Epidermal melanocyte (primary cell): Measurements from ENCODE around the gene CSK.
A peak's percentile ranks its signal among the peaks of the same experiment; 100 is the strongest.

ENCODE experiments used
- DNase-seq: peaks from one replicate; pipeline ENCODE4 v3.0.0; 2011; ENCODE audit warnings: low spot score; ENCODE audit not compliant: insufficient read length

The CSK gene

DNA sequence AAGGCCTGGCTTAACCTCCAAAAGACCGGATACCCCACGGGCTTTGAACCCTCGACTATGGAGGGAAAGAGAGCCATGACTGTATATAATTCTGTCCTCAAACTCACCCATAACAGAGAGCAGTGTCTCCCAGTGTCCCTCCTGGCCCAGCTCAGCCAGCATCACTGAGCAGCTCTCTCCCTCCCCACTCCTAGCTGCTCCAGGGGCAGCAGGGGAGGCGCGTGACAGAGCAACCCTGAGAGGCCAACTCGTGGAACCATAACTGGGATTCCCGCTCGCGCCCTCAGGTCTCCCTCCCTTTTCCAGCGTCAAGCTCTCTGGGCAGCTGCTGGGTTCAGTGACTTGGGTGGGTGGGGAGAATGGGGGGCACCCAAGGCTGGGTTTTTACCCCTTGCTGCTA lies 44.0 kb downstream of the CSK start:
- DNase-seq, result peak; percentile 72

DNA sequence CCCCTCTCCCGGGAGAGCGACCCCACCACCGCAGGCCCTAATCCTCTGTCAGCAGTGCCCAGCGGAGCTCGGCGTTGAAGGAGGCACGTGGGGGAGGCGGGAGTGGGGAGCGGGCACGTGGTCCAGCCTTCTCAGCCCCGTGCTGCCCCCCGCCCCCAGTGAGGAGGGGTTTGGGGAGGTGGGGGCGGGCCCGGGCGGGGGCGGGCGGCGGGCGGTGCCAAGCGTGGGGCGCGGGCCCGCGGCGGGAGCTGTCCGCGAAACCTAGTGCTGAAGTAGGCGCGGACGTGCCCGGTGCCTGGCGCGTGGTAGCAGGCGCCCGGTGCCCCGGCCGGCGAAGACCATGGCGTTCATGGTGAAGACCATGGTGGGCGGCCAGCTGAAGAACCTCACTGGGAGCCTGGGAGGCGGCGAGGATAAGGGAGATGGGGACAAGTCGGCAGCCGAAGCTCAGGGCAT lies 44.5 kb downstream of the CSK start, which contains the start of gene CPLX3:
Gene CPLX3 (plus strand): TSS at position 264 of the 456 bp plus-strand sequence. CDS start 77 bp downstream, at position 341.
- peak; percentile 59 for DNase-seq

DNA sequence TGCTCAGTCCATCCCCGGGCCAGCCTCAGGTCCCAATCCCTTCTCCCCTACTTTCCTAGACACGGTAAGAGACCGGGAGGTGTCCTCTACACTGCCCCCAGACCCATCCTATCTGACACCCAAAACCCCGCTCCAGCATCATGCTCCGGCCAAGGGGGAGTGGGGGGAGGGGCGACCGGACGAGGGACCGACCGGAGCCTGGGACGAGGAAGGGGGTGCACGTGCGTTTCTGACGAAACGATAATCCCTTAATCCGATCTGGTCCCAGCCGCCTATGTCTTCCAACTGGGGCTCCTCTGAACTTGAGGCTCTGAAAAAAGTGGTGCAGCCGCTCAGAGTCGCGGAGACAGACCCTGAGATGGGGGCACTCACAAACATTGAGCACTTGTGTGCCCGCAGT lies 45.0 kb downstream of the CSK start:
- no peak for DNase-seq

DNA sequence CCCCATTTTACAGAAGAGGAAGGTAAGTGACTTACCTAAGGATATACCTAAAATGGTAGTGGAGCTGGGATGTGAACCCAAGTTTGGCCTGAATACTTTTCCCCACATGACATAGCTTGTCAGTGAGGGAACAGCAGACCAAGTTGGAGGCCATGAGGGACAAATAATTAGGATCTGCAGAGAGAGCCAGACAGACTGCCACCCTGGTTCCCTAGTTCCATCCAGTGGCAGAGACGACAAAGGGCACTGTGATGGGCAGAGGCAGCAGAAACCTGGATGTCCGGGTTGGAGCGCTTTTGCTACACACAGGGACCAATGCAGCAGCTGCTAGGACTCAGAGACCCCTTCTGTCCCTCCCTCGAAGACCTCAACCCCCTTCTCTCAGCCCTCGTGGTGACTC lies 45.7 kb downstream of the CSK start:
- DNase-seq, result no peak

DNA sequence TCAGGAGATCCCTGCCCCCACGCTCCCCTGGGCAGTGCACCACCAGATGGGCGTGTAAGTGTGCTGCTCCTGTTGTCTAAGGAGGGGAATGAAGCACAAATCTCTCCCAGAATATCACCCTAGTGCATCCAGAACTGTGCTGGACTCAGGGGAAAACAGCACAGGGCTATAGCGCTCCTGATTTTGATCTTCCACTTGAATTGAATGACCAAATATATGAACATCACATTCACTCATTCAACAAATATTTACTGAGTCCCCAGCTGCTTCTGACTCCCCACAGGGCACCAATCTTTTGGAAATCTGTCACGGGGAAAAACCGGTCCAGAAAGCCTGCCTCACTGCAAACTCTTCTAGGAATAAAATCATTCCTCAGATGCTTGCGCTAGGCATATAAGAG lies 47.0 kb downstream of the CSK start:
- DNase-seq, result no peak

DNA sequence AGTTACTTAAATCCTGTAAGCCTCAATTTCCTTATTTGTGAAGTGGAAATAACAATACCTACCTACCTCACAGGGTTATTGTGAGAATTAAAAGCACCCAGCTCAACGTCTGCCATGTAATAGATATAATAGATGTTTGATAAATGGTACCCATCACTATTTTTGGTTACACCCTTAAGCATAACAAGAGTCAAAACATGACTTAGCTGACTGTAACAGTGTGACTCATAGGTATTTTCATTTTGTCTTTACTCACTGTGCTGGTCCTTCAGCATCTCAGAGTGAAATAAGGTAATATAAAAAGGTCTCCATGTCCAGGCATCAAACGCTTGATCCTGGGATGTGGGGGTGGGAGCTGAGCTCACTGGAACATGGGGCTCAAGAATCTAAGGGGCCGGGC lies 47.6 kb downstream of the CSK start:
- DNase-seq, result no peak

DNA sequence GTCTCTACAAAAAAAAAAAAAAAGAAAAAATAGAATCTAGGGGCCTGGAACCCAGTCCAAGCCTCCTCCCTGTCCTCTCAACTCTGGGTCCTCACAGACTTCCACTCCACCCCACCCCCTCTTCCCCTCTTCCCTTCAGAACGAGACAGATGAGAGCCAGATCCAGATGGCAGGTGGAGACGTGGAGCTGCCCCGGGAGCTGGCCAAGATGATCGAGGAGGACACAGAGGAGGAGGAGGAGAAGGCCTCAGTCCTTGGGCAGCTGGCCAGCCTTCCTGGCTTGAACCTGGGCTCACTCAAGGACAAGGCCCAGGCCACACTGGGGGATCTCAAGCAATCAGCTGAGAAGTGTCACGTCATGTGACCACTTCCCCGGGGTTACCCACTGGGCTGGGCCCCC lies 48.1 kb downstream of the CSK start:
- DNase-seq, result no peak

DNA sequence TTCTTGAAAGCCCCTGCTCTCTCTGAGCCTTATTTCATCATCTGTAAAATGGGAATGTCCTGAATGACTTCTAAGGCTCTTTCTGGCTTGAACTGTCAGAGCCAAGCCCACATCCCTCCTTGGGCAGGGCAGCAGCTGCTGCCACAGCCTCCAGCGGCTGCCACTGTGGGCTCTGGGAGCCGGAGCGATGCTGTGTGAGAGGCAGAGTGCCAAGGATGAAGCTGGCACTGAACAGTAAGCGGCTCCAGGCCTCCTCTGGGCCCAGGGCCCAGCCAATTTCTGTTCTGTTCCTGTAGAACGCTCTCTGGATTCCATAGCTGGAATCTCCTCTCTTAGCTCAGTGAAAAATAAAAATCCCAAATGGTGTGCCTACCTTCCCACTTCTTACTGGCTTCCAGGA lies 49.0 kb downstream of the CSK start:
- no peak for DNase-seq

DNA sequence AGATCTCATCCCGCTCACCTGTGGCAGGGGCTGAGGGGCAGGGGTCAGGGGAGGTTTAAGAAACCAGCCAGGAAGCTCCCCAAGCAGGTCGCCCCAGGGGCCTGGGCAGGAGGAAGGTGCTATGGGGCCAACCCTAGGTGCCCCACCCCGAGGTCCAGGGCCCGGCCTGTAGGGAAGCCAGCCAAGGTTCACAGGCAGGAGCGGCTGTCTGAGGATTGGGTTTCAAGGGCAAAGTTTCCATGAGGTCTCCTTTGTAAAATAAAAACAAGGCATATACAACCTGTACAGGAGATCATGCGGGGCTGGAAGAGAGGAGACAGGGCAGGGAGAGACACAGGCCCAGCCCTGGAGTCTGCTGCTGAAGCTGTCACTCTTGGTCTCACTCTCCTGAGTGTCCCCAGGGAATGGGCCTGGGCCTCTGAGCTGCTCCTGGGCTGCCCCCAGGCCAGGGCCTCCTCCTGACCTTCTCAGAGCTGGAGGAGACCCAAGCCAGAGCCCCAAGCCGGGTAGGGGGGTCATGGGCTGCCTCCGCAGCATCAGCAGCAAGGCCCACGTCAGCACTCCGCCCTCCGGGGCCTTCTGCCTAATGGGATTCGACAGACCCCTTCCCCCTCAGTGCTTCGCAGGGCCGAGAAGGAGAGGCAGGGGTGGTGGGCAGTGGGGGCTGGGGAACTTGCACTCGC lies 50.1 kb downstream of the CSK start:
- DNase-seq, result no peak

DNA sequence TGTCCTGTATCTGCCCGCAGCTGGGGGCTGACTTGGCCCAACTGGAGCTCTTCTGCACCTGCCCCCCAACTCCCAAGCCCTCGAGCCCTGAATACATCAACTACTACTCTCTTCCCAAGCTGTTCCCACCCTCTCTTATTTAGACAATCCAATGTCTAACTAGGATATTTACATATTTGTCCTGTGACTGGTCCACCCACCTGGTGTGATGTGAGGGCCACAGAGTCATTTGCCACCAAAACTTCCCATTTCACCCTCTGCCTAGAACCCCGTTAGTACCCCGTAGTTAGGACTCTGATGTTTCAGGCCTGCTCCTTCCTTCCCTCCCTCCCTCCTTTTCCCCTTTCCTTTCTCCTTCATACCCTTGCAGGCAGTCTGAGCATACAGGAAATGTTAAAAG lies 50.9 kb downstream of the CSK start:
- no peak for DNase-seq

DNA sequence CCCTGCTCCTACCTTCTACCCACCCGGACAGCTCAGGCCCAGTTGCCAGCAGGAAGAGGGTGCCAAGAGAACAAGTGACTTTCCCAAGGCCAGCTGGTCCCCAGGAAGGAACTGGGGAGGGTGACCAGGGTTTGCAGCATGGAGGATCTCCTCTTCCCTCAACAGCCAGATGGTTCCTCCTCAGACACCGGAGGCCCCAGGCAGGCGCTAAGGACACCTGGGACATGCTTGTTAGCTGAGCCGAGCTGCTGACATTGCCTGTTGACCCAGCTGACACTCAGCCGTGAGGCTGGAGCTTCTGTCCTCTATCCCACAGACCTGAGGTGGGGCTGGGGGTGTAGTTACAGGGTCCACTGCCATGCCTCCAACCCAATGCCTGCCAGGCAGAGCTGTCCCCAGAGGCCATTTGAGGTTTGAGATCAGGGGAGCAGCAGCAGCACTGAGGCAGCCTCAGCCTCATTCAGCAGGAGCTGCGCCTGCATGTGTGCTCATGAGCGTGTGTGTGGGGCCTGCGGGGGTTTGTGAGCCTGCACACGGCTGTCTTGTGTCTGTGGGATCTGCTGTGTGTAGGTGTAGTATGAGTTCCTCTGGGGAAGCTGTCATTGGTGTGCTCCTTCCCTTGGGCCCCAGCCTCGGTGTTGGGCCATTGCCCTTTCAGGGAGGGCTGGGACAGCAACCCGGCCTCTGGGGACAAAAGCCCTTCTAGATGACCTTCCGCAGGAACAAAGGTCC lies 51.7 kb downstream of the CSK start:
- DNase-seq, result no peak

DNA sequence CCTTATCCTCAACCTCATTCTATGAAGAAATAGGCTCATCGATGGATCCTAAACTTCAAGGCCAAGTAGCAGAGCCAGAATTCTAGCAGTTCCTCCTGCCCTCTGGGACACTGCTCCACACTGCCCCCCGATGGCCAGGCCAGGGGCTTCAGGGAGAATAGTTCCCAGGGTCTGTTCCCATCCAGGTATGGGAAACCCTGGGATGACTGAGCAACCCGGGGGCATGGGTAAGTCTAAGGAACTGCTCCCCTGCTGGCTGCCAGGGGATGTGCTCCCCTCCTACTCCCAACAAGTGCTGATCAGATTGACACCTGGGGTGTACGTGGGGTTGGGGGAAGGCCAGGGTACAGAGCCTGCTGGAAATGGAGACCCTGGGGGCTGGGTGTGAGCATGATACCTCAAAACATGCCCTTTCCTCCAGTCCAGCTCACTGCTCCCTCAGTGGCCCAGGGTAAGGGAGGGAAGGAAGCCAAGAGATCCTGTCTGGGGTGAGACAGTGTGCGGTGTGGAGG lies 53.5 kb downstream of the CSK start:
- peak; percentile 76 for DNase-seq

DNA sequence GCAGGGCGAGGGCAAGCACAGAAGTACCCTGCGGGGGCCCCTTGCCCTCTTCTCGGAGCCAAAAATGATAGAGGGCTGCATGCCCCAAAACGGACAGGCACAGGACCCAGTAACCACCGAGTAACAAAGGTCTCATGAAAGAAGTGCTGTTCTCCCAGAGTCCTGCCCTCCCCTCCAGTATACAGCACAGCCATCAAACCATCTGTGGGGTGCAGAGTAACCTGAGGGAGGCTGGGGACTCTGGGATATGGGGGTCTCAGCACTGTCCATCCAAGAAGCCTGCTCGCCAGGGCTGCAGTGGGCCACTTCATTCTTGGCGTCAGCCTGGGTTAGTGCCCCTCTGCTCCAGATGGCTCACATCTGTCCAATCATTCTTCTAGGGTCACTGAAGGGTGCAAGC lies 55.0 kb downstream of the CSK start:
- no peak for DNase-seq

DNA sequence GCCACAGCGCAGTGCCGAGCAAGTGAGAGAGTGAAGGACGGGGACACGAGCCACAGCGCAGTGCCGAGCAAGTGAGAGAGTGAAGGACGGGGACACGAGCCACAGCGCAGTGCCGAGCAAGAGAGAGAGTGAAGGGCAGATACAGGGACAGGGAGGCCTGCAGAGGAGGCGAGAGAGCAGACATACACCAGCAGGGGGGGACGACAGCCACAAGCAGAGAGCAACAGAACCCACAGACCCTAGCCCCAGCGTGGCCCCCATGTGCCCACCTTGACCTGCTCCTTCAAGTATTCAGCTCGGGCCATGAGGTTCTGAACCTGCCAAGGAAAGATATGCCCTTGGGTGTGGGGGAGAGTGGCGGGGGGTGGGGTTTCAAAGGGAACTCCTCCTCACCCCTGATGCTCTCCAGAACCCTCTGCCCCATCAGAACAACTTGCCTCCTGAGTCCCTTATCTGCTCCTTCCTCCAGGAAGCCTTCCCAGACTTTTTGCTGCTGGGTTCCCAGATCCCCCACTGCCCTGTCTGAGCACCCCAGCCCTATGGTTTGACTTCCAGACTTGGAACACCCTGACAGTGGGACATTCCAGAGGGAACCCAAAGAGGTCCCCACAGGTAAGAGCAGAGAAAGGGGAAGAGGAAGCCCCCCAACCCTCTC lies 55.7 kb downstream of the CSK start:
- no peak for DNase-seq

DNA sequence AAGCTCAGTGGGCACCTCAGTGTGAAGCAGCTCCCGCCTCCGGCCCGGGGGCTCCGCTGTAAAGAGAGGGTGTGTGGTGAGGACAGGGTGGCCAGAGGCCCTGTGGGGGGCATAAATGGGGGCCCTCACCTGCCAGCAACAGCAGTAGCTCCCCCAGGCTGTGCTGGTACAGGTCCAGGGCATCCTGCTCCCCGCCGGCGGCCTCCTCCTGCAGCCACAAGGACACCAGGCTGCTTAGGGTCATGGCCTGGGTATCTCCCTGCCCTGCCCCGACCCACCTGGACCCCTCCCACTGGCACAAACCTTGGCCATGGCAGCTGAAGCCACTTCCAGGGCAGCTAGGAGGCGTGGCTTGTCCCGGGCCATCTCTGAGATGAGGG lies 56.2 kb downstream of the CSK start:
- DNase-seq, result no peak

DNA sequence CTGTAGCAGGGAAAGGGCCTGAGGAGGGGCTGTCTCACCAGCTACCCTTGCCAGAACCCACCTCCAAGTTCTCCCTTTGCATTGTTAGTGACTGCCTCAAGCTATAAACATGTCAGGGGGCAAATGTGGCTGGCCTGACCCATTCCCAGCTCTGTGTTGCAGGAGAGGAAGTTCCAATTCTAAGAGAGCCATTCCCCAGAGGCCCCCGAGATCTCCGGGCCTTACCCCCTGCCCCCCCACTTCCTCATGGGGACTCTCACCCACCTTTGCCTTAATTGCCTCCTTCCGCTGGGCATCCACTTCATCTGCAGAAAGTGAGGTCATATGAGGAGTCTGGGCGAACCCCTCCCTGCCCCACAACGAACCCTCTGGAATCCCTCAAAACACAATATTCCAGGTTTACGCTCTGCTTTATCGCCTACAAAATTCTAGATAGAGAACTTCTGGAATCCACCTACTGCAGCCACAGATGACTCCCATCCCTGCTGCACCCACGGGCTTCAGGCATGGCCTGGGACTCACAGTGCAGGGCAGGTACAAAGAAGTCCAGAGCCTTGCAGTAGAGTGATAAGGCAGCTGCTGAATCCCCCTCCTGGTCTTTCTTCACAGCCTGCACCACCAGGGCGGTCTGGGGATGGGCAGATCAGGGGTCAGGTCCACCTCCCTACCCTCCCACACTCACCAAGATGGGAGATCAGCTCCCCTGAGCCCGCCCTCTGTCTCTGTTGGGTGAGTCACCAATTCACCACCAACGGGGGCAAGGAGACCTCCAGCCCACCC lies 57.1 kb downstream of the CSK start:
- no peak for DNase-seq

DNA sequence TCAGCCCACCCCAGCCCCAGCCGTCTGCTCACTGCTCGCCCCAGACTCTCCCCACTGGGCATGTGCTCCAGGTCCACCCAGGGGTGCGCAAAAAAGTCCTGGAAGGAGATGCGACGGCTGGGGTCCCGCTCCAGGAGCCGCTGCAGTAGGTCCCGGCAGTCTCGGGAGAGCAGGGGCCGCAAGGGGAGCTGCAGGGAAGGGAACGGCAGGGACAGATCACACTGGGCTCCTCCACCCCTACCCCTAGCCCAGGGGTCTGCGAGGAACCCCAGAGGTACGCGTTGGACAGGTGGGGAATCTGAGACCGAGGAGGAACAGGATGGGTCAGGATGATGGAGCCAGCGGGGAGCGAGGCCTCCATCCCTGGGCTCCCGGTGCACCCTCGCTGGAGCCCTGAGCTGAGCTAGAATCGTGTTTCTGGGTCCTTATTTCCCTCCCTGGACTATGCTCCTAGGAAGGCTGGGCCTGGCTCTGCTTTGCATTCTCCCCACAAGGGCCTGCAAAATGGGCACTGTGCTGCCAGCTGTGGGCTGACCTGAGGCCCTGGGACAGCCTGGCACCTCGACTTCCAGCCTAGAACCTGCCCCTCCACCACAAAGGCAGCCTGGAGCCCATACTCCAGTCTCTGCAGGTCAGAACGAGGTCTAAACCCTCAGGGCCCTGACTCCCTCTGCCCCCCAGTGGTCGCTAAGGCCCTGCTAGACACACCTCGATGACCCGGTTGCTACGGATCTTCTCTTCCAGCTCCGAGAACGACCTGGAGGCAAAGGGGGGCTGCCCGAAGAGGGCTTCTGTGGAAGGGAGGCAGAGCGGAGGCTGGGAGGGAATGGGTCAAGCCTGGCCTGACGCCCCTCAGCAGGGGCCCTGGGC lies 57.9 kb downstream of the CSK start:
- no peak for DNase-seq

DNA sequence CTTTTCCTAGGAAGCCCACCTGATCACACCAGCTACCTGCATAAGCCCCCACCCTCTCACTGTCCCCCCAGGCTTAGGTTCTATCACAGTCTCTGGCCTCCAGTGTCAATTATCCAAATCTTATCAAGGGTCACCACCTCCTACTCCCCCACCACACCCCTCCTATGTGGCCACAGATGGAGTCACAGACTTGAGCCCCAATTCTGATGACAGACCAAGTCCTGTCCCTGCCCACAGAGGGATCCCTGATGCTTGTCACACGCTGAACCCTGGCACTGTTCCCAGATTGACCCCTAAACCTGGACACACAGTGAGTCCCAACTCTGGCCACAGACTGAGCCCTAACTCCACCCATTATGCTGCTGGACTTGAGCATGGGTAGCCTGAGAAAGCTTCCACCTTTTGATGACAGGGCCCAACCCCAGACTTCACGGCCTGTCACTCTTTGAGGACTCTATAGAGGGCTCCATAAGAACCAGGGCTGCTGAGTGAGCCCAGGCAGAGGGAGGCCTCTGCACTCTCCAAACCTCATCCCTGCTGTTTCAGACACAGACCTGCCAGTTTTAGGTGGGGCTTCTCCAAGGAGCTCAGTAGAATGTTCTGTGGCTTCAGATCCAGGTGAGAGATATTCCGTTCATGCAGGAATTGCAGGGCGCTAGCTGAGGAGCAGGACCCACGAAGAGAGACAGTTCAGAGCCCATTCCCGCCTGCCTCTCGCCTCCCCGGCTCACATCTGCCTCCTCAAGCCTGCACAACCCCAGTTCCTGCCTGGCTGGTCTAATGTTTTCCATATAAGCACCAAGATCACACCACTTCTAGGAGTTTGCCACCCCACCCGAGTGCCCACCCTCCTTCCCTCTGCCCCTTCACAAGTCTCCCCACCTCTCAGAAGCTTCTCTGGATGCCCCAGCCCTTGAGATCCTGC lies 59.2 kb downstream of the CSK start:
- no peak for DNase-seq

DNA sequence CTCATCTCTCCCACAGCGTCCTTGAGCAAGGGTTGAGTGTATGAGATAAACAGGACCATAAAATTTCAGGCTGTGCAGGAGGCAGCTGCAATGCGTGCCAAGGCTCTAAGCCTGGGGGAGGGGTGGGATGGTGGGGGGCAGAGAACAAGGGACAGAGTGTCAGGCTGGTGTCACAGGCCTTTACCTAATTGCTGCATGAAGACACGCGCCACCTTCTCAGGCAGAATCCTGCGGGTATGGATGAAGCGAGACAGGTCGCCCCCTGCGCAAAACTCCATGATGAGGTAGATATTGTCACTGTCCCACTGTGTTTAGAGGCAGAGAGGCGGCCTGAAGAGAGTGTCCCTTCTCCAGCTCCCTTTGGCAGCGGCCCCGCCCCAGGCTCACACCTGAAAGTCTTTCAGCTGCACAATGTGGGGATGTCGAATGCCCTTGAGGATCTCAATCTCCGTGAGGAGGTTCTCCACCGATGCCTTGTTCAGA lies 60.1 kb downstream of the CSK start:
- DNase-seq, result no peak
